H4 (cell line): Measurements from ENCODE around the gene TLCD1. TPM values are rescaled to one million over a fixed set of nuclear protein-coding genes. Genes with fewer than 3 reads are reported as not detected.

Source experiments
- DNase-seq: peaks from one replicate; pipeline ENCODE4 v3.0.0-alpha.2; 2015; ENCODE audit warnings: low spot score
- total RNA-seq: library from RNA; depleted of rRNA; stranded (reverse); fragments of >200 nt; shearing (Covaris generic); gene quantifications from 2 replicates; pipeline ENCODE4 v1.2.3, GENCODE V29; 2014; rRNA removed

Gene TLCD1, protein sequence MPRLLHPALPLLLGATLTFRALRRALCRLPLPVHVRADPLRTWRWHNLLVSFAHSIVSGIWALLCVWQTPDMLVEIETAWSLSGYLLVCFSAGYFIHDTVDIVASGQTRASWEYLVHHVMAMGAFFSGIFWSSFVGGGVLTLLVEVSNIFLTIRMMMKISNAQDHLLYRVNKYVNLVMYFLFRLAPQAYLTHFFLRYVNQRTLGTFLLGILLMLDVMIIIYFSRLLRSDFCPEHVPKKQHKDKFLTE
- total RNA-seq, result 21.0 and 34.2 TPM in 2 replicates

DNA sequence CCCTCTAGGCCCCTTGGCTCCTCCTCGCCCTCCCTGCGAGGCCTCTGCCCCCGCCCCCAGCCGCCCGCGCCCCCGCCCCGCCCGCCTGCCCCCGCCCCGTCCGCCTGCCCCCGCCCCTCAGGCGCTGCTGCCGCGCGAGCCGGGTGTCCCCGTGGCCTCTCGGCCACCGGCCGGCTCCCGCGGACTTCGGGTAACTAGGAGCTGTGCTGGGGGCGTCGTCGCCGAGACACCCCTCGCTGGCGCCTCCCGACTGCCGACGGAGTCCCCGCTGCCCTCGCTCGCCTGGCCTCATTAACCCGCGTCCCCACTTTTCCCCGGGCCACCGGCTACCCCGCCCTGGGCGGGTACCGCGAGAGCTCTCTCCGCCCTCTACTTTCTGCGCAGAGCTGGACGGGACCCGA, at the start of gene TLCD1:
TLCD1 (minus strand) TSS at position 8 of the 401 bp plus-strand sequence. CDS start 136 bp downstream, outside the sequence.
- no peak for DNase-seq

DNA sequence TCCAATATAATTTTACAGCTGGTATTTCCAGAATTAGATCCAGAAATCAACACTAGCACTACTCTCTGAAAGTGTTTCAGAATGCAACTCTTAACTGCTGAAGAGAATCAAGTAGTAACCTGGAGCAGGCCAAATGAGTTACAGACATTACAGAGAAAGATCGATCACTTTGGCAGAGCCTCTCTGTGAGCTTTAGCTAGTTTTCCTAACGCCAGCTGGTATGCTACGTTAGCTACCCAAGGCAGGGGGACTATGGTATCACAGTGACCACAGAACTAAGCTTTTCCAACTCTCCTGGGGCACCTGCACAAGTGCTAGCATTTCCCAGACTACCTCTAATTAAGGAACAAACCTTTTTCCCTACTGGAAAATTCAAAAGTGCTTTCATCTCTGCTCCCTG, 48.2 kb upstream of the TLCD1 start:
- DNase-seq, result no peak

DNA sequence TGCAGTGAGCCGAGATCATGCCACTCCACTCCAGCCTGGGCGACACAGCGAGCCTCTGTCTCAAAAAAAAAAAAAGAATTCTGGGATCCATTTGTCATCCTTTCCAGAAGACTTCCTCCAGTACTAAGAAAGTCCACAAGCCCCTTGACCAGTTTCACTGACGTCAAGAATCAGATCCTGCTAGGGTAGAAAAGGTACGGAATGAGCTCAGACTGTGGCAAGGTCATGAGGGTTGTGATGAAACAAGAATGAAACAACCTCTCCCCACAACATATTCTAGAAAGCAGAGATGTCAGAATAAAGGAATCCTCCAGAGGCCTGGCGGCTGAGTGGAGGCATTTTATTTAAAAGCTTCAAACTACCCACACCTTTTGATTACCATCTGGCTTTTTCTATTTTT, 47.7 kb upstream of the TLCD1 start:
- no peak for DNase-seq

DNA sequence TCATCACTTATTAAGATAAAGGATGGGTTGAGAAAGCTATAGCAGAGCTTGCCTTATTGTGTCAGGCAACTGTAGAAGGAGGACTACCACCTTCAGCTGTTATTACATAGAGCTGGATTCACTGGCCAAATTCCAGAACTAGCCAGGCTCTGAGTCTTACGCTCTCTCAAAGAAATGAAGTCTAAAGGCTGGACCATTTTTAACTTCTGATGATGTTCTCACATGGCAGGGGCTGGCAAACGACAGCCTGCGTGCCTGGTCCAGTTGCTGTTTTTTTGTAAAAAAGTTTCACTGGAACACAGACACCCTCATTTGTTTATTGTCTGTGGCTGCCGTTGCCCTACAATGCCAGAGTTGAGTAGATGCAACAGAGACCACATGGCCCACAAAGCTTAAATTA, 39.0 kb upstream of the TLCD1 start:
- DNase-seq, result no peak

DNA sequence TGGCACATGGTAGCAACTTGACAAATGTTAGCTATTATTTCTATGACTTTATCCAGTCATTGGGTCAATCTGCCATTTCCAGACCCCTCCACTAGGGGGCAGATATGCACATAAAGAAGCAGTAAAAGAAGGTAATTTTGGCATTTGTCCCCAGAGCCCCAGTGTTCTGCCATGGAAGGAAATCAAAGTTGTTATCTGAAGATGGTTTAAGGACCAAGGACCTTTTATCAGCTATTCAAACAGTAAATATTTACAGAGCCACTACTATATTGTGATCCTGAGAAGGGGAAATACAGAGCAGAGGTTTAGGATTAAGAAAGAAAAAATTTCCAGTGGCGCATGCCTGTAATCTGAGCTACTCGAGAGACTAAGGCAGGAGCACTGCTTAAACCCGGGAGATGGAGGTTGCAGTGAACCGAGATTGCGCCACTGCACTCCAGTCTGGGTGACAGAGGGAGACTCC, 37.8 kb upstream of the TLCD1 start:
- DNase-seq, result peak; percentile 56

DNA sequence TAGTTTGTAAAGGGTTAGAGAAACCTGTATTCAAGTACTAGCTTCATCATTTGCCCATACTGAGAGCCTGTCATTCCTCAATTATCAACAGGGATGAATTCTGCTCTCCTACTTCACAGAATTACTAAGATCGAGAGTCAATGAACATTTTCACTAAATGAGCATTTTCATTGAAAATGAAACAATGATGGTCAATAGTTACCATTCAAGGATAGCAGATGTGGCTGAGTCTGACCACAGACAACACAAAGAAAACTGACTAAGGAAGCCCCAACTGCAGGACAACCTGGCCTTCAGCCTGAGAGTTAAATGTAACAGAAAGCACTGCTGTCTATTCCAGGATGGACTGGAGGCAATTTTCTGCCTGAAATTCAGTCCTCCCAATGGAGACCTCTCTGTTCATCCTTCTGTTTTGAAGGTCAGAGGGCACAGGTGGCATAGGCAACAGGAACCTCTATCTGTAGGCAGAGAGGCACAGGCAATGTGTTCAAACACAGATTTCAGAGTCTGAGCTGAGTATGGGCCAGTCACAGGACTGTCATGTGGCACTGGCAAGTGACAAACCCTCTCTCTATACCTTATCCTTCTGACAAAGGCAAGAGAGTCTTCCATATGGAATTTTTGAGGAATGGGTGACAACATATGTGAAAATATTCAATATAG, 37.2 kb upstream of the TLCD1 start:
- no peak for DNase-seq

DNA sequence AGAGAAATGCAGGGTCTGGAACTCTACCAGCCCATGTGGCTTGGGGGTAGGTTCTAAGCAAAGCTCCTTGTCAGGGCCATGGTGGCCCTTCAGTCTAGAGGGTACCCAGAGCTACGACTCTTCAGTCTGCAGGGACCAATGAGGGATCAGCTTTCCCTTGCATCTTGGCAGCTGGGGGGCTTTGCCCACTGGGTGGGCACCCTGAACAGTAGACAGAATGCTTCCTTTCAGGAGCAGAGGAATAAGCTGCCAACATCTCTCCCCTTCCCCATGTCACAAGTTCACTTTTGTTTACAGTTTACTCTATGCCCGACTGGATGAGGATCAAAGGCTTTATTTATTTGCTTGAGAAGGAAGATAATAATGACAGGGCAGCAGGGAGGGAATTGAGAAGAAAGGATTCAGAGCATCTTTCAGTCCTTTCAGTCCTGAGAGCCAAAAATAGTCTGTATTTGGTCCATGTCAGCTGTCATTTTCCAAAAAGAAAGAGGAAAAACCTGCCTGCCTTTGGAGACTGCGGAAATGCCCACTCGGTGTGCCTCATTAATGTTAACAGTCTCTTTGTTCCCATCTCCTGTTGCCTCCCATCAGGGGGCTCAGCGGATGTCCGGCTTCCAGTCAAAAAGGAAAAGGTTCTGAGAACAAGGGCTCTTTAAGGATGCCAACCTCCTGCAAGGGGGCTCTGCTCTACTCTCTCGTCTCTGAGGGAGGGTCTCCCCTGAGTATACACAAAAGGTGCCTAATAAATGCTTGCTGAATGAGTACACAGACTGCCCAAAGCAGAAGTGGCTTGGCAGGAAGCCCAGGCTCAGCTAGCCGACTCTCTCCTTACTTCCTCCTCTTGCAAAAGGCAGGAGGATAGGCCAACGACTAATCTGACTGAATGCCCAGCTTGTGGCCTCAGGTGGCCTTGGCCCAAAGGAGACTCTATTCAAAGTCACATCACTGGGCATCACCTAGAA, 34.8 kb upstream of the TLCD1 start:
- no peak for DNase-seq

DNA sequence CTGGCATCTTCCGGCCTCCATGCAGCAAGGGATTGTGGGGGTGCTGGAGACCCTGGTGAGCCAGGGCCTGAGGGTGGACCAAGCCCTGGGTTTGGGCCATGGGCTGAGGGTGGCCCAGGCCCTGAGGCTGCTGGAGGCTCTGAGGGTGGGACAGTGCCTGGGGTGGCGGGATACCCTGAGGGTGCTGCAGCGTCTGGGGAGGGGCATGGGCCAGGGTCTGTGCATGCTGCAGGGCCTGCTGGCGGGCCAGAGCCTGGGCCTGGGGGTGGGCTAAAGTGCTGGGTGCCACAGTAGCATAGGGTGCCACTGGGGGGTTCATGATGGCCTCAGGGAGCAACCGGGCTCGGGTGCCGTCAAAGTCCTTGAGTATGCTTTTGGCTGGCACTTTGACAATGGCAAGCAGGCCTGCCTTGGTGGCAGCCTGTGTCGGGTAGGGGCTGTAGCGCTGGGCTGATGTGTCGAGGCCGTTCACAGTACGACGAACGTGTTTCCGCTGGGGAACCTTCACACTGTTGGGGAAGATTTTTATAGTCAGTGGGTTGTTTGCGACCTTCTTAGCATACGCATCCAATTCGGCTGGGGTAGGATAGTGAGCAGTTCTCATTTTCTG, 33.3 kb upstream of the TLCD1 start:
- no peak for DNase-seq

DNA sequence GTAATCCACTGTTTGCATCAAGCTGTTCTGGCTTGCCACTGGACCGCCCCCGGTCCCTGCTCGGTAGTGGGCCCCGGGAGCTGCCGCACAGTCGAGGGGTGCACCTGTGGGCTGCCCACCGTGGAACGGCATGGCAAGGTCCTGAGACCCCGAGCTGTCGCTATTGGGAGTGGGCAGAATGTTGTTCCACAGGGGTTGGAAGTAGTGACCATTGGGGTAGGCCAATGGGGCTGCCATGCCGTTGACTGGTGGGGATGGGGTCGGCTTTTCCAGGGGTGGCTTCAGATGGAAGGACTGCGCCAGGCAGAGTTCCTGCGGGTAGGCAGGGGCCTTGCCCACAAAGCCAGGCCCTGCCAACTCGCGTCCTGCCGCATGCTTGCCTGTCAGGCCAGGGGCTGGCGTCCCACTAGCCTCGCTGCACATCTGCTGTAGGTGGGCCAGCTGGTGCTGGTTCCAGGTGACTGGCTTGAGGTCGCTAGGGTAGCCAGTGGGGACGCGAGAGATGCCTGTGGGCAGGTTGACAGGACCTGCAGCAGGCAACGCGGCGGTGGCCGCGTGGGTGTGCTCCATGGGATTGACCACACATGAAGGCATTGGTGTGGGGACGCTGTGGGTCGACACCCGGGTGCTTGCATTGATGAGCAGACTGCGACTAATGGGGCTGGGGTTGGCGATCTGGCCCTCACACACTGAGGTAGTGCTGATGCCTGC, 32.5 kb upstream of the TLCD1 start:
- no peak for DNase-seq

DNA sequence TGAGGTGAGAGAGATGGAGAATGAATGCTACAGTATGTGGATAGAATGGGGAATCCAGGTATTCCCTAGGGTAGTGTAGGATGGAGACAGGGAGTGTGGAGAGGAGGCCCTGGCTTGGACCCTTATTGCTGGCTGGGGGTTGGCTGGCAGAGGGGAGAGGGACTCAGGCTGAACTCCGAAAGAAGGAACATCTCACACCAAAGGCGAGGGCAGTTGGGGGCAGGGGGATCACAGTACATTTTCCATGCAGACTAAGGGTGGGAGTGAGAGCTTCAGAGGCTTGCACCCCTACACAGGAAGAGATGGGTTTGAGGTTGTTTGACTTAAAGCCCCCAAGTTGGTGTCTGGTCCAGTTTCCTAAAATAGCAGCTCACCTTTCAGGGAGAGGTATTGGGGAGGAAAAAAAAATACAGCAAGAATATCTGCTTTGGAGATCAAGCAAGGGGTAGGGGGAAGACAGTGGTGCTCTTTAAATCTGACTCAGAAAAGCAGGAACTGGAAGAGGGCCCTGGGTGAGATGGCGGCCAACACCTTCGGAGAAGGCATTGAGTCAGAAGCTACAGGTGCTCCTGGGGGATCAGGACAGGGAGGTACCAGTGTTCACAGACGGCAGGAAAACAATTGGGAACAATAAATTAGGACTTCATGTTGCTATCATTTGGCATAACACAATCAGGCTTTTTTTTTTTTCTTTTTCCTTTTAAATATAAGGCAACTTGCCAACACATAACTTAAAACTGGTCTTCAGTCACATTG, 30.2 kb upstream of the TLCD1 start:
- DNase-seq, result no peak

DNA sequence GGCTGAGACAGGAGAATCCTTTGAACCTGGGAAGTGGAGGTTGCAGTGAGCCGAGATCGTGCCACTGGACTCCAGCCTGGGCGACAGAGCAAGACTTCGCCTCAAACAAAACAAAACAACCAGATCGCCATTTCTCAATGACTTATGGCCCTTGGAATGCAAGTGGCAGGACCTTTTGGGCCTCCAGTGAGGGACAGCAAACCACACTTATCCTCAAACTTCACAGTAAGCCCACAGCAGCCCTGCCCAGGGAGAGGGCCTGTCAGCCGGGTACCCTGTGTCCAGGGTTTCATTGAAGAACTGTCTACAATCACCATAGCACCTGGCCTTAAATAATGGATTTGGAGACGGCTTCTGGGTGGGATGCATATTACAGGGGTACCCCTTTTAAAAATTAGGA, 29.5 kb upstream of the TLCD1 start:
- DNase-seq, result no peak

DNA sequence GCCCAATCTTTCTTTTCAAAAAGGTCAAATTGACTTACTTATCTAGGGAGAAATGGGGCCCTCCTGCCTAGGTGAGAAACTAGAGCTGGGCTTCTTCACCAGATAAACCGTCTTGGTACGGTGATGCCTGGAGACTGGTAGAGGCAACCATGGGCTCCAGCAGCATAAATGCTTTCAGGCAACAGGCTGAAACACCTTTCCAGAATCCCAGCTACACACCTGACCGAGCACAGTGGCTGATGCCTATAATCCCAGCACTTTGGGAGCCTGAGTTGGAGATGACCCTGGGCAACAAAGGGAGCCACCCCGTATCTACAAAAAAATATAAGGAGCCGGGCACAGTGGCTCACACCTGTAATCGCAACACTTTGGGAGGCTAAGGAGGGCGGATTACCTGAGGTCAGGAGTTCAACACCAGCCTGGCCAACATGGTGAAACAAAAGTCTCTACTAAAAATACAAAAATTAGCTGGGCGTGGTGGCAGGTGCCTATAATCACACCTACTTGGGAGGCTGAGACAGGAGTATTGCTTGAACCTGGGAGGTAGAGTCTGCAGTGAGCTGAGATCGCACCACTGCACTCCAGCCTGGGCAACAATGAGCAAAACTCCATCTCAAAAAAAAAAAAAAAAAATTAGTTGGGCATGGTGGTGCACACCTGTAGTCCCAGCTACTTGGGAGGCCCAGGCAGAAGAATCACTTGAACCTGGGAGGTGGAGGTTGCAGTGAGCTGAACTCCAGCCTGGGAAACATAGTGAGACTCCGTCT, 25.8 kb upstream of the TLCD1 start:
- no peak for DNase-seq

DNA sequence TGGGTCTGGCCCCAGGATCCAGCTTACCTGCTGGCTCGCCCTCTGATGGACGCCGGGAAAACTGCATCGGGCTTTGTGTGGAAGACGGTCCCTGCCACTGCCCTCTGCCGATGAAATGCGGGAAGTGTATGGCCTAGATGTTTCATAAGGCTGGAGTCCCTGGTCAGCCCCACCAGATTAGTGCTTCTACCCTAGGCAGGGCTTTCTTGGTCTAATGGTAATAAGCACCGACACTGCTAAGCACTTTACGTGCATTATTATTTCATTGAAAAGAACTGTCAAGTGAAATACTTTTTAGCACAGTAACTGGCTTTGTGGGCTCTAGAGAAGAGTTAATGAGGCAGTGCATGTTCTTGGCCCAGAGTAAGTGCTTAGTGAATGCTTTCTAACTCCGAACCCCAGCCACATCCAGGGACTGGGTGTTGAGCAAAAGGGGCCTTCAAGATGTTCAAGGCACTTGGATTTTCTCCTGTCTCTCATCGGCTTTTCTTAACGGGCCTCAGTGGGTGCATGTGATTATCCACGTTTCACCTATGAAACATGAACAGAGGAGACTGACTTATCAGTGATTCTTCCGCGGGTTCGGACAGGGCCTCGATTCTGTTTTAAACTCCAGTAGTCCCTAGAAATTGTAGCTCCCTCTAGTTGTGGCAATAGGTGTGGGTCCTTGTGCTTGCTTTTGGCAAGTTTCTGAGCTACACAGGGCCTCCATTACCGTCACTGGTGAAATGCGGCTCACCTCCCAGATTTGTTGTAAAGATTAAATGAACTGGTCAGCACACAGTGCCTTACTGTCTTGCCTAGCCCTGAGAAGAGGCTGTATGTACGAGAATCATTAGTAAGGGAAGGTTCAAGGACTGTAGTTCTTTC, 24.4 kb upstream of the TLCD1 start:
- peak; percentile 87 for DNase-seq

DNA sequence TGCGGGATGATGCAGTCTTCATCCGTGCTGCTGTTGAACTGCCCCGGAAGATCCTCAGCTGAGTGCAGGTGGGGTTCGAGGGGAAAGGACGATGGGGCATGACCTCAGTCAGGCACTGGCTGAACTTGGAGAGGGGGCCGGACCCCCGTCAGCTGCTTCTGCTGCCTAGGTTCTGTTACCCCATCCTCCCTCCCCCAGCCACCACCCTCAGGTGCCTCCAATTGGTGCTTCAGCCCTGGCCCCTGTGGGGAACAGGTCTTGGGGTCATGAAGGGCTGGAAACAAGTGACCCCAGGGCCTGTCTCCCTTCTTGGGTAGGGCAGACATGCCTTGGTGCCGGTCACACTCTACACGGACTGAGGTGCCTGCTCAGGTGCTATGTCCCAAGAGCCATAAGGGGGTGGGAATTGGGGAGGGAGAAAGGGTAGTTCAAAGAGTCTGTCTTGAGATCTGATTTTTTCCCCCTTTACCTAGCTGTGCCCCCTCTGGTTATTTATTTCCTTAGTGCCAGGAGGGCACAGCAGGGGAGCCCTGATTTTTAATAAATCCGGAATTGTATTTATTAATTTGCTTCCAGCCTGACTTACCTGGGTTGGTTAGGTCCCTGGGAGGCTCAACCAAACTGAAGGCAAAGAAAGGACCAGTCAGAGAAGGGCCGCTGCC, 23.6 kb upstream of the TLCD1 start:
- DNase-seq, result no peak

DNA sequence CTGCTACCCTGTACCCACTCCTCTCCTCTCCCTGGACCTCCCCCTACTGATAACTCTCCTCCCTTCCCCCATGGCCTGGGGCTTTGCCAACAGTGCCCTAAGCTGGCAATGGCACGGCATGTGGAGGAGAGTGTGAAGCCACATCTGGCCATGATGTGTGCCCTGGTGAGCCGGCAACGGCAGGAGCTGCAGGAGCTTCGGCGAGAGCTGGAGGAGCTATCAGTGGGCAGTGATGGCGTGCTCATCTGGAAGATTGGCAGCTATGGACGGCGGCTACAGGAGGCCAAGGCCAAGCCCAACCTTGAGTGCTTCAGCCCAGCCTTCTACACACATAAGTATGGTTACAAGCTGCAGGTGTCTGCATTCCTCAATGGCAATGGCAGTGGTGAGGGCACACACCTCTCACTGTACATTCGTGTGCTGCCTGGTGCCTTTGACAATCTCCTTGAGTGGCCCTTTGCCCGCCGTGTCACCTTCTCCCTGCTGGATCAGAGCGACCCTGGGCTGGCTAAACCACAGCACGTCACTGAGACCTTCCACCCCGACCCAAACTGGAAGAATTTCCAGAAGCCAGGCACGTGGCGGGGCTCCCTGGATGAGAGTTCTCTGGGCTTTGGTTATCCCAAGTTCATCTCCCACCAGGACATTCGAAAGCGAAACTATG, 23.0 kb upstream of the TLCD1 start:
- no peak for DNase-seq

DNA sequence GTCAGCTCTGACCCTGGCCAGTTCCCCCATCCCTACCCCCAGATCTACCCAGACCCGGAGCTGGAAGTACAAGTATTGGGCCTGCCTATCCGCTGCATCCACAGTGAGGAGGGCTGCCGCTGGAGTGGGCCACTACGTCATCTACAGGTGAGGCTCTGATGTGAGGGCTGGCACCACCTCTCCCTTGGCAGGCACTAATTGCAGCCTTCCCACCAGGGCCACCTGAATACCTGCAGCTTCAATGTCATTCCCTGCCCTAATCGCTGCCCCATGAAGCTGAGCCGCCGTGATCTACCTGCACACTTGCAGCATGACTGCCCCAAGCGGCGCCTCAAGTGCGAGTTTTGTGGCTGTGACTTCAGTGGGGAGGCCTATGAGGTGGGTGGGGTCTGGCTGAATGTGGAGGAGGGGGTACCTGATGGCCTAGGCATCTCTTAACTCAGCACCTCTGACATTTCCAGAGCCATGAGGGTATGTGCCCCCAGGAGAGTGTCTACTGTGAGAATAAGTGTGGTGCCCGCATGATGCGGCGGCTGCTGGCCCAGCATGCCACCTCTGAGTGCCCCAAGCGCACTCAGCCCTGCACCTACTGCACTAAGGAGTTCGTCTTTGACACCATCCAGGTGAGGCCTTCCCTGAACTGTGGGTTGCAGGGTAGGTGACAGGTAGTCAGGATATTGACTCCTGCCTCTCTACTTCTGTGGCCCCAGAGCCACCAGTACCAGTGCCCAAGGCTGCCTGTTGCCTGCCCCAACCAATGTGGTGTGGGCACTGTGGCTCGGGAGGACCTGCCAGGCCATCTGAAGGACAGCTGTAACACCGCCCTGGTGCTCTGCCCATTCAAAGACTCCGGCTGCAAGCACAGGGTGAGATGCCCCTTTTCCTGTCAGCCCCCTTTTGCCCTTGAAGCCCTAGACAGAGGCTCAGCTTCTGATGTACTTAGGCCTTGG, 22.0 kb upstream of the TLCD1 start:
- DNase-seq, result no peak
